Activated naive CD4-positive, alpha-beta T cell treated with anti-CD3 and anti-CD28 coated beads, Interleukin-2, amount 10 ng/mL, durations not matched to agents 7 days and 5 days (primary cell): ENCODE results near the gene CSH1.

Source experiments
- CTCF ChIA-PET: fragments of 350-600 bp; sonication (Branson Sonifier 250); formaldehyde crosslinking; loops from one replicate; lab custom pipeline; 2021; ENCODE audit warnings: antibody characterized with exemption; lab: Charles Lee
- DNase-seq: peaks from one replicate; pipeline ENCODE4 v3.0.0-alpha.2; 2020
- H3K27ac Mint-ChIP-seq: one replicate; pipeline ENCODE4 v1.8.0; 2021; ENCODE audit warnings: mild to moderate bottlenecking, moderate library complexity, mixed read lengths
- H3K27me3 Mint-ChIP-seq: one replicate; pipeline ENCODE4 v1.8.0; 2021; ENCODE audit warnings: mild to moderate bottlenecking, mixed read lengths
- H3K36me3 Mint-ChIP-seq: one replicate; pipeline ENCODE4 v1.8.0; 2021; ENCODE audit warnings: mixed read lengths
- H3K4me1 Mint-ChIP-seq: one replicate; pipeline ENCODE4 v1.8.0; 2021; ENCODE audit warnings: mixed read lengths
- H3K4me3 Mint-ChIP-seq: one replicate; pipeline ENCODE4 v1.8.0; 2021; ENCODE audit warnings: mild to moderate bottlenecking, moderate library complexity, mixed read lengths
- H3K9me3 Mint-ChIP-seq: one replicate; pipeline ENCODE4 v1.8.0; 2021; ENCODE audit warnings: mixed read lengths

The CSH1 gene

DNA sequence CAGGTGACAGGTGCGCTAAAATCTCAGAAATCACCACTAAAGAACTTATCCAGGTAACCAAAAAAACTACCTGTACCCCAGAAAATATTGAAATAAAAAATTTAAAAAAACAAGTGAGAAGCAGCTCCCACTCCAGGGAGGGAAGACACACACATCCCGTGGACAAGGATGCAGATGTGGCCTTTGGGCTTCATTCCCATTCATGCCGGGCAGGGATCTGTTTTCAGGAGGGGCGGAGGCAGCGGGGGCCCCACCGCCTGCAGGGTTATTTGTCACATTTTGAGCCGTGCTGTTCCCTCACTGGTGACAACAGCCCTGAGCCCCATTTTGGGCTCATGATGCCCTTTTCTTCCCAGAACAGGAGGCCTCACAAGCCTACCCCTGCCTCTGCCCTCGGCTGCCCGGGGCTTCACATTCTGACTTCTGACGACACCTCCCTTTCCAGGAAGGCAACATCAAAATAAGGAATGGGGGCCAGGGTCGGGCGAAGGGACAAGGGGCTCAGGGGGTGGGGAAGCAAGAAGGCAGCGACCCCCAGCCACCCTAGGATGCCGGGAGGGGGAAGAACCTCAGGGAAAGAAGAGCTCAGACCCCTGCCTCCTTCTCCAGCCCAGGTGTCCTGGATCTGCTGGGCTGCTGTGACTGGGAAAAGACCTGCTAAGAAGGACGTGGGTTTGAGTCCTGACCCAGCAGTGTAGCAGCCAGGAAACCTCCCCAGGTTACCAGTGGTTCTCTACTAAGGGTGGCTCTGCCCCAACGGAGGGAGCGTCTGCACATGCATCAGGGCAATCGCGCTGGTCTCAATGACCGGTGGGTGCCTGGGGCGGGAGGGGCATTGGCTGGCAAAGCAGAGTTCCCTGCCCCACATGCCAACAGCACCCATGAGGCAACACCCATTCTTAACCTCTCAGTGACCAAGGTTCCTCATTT lies 38.1 kb upstream of the CSH1 start:
- peaks cover 7% of the 10 kb centered on the region for H3K36me3 Mint-ChIP-seq
- no peak overlapping the region for H3K4me3 Mint-ChIP-seq
- no peak overlapping the region for H3K27ac Mint-ChIP-seq

DNA sequence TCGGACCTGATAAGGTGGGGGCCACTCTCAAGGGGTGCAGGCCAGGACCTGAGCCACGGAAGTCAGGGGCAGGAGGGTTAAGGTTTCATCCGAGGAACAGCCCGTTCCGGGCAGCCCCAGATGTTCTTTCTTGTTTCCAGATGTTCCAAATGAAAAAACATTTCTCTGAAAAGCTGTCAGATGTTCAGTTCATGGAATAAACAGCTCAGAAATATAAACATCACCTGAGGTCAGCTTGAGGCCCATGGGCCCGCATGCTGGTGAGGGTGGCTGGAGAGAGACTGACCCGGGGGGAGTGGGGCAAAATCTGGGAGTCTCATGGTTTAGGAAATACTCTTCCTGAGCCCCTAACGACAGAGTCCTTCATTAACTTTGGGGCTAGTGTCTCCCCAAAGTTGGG lies 37.2 kb upstream of the CSH1 start:
- CTCF ChIA-PET = interaction anchor here (0.7 to 5.9 kb wide), 4 partner anchors 13 to 92 kb away, joined by 3 to 39 read pairs (median 6); no protein-coding TSS in a partner anchor
- Mint-ChIP-seq H3K4me3 (no peak overlapping the region), H3K4me1 (peaks cover 37% of the 10 kb centered on the region), H3K9me3 (no peaks in the 10 kb centered on the region), H3K27me3 (peaks cover 52% of the 10 kb centered on the region), H3K36me3 (peaks cover 11% of the 10 kb centered on the region), H3K27ac (no peak overlapping the region)
- no peak for DNase-seq

More for the DNA sequence above, 38.1 kb upstream of the CSH1 start:
- Mint-ChIP-seq H3K27me3 (peaks cover 56% of the 10 kb centered on the region), H3K4me1 (peaks cover 44% of the 10 kb centered on the region), H3K9me3 (no peaks in the 10 kb centered on the region)
- no peak for DNase-seq
- CTCF ChIA-PET = interaction anchor here (1.5 to 5.9 kb wide), 4 partner anchors 12 to 91 kb away, joined by 3 to 39 read pairs (median 6); no protein-coding TSS in a partner anchor

- Mint-ChIP-seq H3K27ac (peak overlapping the region; percentile 90), H3K9me3 (no peaks in the 10 kb centered on the region), H3K4me1 (peaks cover 32% of the 10 kb centered on the region), H3K27me3 (peaks cover 43% of the 10 kb centered on the region), H3K36me3 (peaks cover 11% of the 10 kb centered on the region), H3K4me3 (peak overlapping the region; percentile 93)
- no peak for DNase-seq
- CTCF ChIA-PET = interaction anchor here (0.9 to 5.9 kb wide), 9 partner anchors 14 to 349 kb away, joined by 3 to 39 read pairs (median 7); partner anchors contain the start of genes CSHL1 and GH1
These were observed 36.3 kb upstream of the CSH1 start for GRCh38 chr17:63932721-63933120.

DNA sequence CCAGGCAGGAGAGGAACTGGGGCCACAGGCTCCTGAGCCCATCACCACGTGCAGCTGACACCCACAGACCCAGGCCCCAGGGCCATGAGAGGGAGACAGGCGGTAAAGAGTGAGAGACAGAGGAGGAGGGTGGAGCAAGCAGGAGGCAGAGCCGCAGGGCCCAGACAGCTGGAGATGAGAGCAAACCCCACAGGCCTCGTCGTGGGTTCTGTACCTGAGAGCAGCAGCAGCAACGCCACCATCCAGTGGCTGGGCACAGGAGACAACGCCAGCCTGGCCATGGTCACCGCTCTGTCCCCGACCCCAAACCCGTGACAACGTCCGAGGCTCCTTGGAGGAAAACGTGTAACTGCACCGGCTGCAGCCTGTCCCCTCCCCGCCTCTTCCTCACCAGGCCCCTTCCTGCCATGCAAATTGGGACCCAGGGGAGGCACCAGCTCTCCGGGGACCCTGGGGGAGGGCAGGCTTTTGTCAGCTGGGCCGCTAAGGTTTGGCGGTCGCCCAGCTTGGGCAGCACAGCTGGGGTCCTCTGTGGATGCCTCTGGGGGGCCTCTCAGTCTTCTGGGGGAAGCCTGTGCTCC lies 35.7 kb upstream of the CSH1 start, which contains the start of gene CD79B:
TSS of gene CD79B (minus strand) at position 351 of the 581 bp plus-strand sequence. CDS start at position 281, 70 bp downstream.
- H3K36me3 Mint-ChIP-seq = peaks cover 11% of the 10 kb centered on the region
- peak within 1 kb of the TSS; percentile 93 for H3K4me3 Mint-ChIP-seq
- CTCF ChIA-PET = interaction anchor here (0.9 to 5.9 kb wide), 11 partner anchors 8 to 350 kb away, joined by 3 to 39 read pairs (median 6); partner anchors contain the start of genes CSHL1 and GH1
- H3K27ac Mint-ChIP-seq = peak within 1 kb of the TSS; percentile 90
- no peaks in the 10 kb centered on the region for H3K9me3 Mint-ChIP-seq
- DNase-seq = peak; percentile 64
- H3K4me1 Mint-ChIP-seq = peaks cover 32% of the 10 kb centered on the region
- peaks cover 37% of the 10 kb centered on the region for H3K27me3 Mint-ChIP-seq

DNA sequence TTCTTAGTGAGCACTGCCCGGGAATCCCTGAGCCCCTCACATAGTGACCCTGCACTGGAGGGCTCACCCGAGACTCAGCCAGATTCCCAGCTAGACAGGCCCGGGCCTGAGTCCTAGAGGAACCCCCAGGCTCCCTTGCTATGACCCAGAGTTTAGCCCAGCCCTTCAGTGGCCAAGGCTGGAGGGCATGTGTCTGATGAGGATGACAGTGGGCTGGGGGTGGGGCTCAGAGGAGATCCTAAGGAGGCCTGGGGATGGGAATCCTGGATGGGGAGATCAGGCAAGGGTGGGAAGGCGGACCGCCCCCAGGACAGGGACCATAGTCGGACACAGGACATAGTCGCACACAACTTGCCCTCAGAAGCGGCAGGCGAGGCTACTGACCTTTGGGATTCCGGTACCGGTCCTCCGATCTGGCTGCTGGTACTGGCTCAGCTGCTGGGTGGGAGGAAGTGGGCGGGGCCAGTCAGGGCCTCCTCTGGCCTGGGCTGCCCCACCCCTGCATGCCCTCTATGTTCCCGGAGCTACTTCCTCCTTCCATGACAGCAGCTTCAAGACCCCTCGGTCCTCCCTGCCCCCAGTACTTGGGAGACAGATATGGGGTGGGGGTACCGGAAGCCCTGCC lies 34.7 kb upstream of the CSH1 start:
- Mint-ChIP-seq H3K27ac (peak overlapping the region; percentile 84), H3K4me1 (peaks cover 31% of the 10 kb centered on the region), H3K9me3 (no peaks in the 10 kb centered on the region), H3K27me3 (peaks cover 35% of the 10 kb centered on the region), H3K4me3 (peak overlapping the region; percentile 93), H3K36me3 (peaks cover 11% of the 10 kb centered on the region)
- CTCF ChIA-PET = interaction anchor here (1.0 to 5.9 kb wide), 10 partner anchors 9 to 202 kb away, joined by 3 to 39 read pairs (median 6); partner anchors contain the start of genes CSHL1, GH1 and ICAM2
- DNase-seq = peak; percentile 82

- CTCF ChIA-PET = interaction anchor here (0.9 to 5.9 kb wide), 6 partner anchors 11 to 203 kb away, joined by 4 to 39 read pairs (median 12); partner anchors contain the start of genes GH1 and ICAM2
- H3K4me1 Mint-ChIP-seq = peaks cover 30% of the 10 kb centered on the region
- H3K4me3 Mint-ChIP-seq = peak overlapping the region; percentile 93
- H3K27me3 Mint-ChIP-seq = peaks cover 32% of the 10 kb centered on the region
- DNase-seq = no peak
- H3K36me3 Mint-ChIP-seq = peaks cover 11% of the 10 kb centered on the region
- no peaks in the 10 kb centered on the region for H3K9me3 Mint-ChIP-seq
- peak overlapping the region; percentile 74 for H3K27ac Mint-ChIP-seq
These were observed 33.7 kb upstream of the CSH1 start for GRCh38 chr17:63929860-63930766.

DNA sequence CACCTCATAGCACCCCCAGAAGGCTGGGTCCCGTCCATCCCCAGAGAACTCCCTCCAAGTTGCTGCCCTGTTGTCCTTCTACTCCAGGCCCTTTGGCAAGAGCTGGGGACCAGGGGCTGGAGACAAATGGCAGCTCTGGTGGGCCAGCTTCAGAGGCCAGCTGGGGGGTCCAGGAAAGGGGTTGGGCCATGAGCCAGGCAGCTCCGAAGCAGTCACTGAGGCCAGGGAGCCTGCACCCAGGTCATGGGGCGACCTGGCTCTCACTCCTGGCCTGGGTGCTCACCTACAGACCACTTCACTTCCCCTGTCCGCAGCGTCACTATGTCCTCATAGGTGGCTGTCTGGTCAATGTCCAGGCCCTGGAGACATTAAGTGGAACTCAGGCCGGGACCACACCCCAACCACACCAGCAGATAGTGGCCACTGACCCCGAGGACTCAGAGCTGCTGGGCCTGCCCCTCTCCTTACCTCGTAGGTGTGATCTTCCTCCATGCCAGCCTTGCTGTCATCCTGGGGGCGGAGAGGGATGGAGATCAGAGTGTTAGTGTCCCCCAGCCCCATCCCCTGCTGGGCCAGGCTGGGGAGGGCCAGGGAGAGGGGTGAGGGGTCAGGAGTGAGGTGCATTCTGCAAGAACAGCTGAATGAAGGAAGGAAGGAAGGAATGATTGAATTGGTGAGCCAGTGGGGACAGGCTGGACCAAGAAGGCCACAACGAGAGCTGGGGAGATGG lies 32.8 kb upstream of the CSH1 start:
- H3K4me3 Mint-ChIP-seq = no peak overlapping the region
- peak overlapping the region; percentile 69 for H3K27ac Mint-ChIP-seq
- no peaks in the 10 kb centered on the region for H3K9me3 Mint-ChIP-seq
- CTCF ChIA-PET = interaction anchor here (0.9 to 5.9 kb wide), 8 partner anchors 10 to 97 kb away, joined by 3 to 39 read pairs (median 6); partner anchors contain the start of genes GH1 and ICAM2
- peaks cover 11% of the 10 kb centered on the region for H3K36me3 Mint-ChIP-seq
- peaks cover 29% of the 10 kb centered on the region for H3K27me3 Mint-ChIP-seq
- DNase-seq = no peak
- peaks cover 30% of the 10 kb centered on the region for H3K4me1 Mint-ChIP-seq

DNA sequence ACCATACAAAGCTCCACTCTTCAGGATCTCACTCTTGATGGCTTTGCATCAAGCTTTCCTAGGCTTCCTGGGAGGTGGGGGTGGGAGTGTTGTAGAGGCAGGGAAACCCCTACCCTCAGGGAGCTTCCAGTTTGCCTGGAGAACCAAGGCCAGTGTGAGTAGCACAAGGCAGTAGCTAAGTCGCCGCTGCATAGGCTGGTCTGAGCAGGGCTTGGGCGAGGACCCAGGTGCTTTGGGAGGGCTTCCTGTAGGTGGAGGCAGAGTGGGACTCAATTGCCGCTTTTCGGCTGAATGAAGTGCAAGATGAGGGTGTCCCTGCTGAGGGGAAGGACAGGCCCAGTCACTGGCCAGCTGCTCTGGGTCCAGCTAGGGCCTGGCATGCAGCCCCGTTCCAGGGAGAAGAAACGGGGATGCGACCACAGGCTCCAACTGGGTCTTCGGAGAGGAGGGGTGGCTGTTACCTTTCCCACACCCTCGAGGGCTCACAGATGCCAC lies 31.8 kb upstream of the CSH1 start:
- Mint-ChIP-seq H3K4me3 (no peak overlapping the region), H3K36me3 (peaks cover 11% of the 10 kb centered on the region), H3K27me3 (peaks cover 20% of the 10 kb centered on the region), H3K27ac (no peak overlapping the region), H3K4me1 (peaks cover 29% of the 10 kb centered on the region), H3K9me3 (no peaks in the 10 kb centered on the region)
- CTCF ChIA-PET = interaction anchor here (1.1 to 4.3 kb wide), 6 partner anchors 9 to 100 kb away, joined by 3 to 27 read pairs (median 5); partner anchors contain the start of gene GH1
- no peak for DNase-seq

GRCh38 chr17:63927464-63928171 lies 31.2 kb upstream of the CSH1 start:
- Mint-ChIP-seq H3K4me1 (peaks cover 23% of the 10 kb centered on the region), H3K36me3 (peaks cover 11% of the 10 kb centered on the region), H3K27me3 (peaks cover 14% of the 10 kb centered on the region), H3K4me3 (no peak overlapping the region), H3K27ac (no peak overlapping the region), H3K9me3 (no peaks in the 10 kb centered on the region)
- CTCF ChIA-PET = interaction anchor here (1.1 to 4.3 kb wide), 6 partner anchors 9 to 101 kb away, joined by 3 to 27 read pairs (median 5); partner anchors contain the start of gene GH1
- DNase-seq = no peak

- H3K9me3 Mint-ChIP-seq = no peaks in the 10 kb centered on the region
- DNase-seq = no peak
- H3K4me3 Mint-ChIP-seq = no peak overlapping the region
- H3K27ac Mint-ChIP-seq = no peak overlapping the region
- H3K4me1 Mint-ChIP-seq = peaks cover 11% of the 10 kb centered on the region
- CTCF ChIA-PET = interaction anchor here (3.9 kb wide), 1 partner anchor 20 kb away, joined by 17 read pairs; no protein-coding TSS in a partner anchor
- H3K36me3 Mint-ChIP-seq = peaks cover 9% of the 10 kb centered on the region
- H3K27me3 Mint-ChIP-seq = peaks cover 20% of the 10 kb centered on the region
These were observed 29.8 kb upstream of the CSH1 start for GRCh38 chr17:63926164-63926563.

GRCh38 chr17:63925615-63926014 lies 29.2 kb upstream of the CSH1 start:
- CTCF ChIA-PET = interaction anchor here (0.6 to 3.9 kb wide), 3 partner anchors 20 to 59 kb away, joined by 3 to 17 read pairs (median 4); no protein-coding TSS in a partner anchor
- DNase-seq = no peak
- Mint-ChIP-seq H3K4me3 (no peak overlapping the region), H3K36me3 (peaks cover 5% of the 10 kb centered on the region), H3K27ac (no peak overlapping the region), H3K4me1 (peaks cover 6% of the 10 kb centered on the region), H3K9me3 (no peaks in the 10 kb centered on the region), H3K27me3 (peaks cover 26% of the 10 kb centered on the region)
